HG02884 (cell line): ENCODE measurements around the gene TPSB2.

Source experiments
- ATAC-seq: cut with Tn5 transposase; IDR thresholded peaks from one replicate; pipeline ENCODE4 v1.9.1; 2021; ENCODE audit warnings: mild to moderate bottlenecking, moderate library complexity; ENCODE audit not compliant: unreplicated experiment

TPSB2 gene

GRCh38 chr16:1221628-1222552 is 8.1 kb downstream of the TPSB2 start:
- ATAC-seq, result no peak

GRCh38 chr16:1220841-1221627 is 8.9 kb downstream of the TPSB2 start:
- ATAC-seq, result no peak

GRCh38 chr16:1220098-1220728 is 9.8 kb downstream of the TPSB2 start:
- no peak for ATAC-seq

GRCh38 chr16:1218930-1219611 is 10.9 kb downstream of the TPSB2 start:
- no peak for ATAC-seq

GRCh38 chr16:1218061-1218929 is 11.7 kb downstream of the TPSB2 start:
- ATAC-seq, result no peak

- ATAC-seq, result no peak
Observed at GRCh38 chr16:1217526-1217925, 12.5 kb downstream of the TPSB2 start.

- no peak for ATAC-seq
Observed at GRCh38 chr16:1216681-1217400, 13.1 kb downstream of the TPSB2 start.

GRCh38 chr16:1216296-1216619 is 13.7 kb downstream of the TPSB2 start:
- ATAC-seq, result no peak

- no peak for ATAC-seq
Observed at GRCh38 chr16:1215574-1216295, 14.2 kb downstream of the TPSB2 start.

GRCh38 chr16:1214719-1215118 is 15.3 kb downstream of the TPSB2 start:
- no peak for ATAC-seq

GRCh38 chr16:1213796-1214372 is 16.1 kb downstream of the TPSB2 start:
- ATAC-seq, result no peak

- ATAC-seq, result no peak
Observed at GRCh38 chr16:1213231-1213630, 16.8 kb downstream of the TPSB2 start.

GRCh38 chr16:1212616-1213194 is 17.3 kb downstream of the TPSB2 start:
- no peak for ATAC-seq

- no peak for ATAC-seq
Observed at GRCh38 chr16:1211451-1212268, 18.3 kb downstream of the TPSB2 start.

- no peak for ATAC-seq
Observed at GRCh38 chr16:1210461-1210860, 19.5 kb downstream of the TPSB2 start.

GRCh38 chr16:1209081-1209480 is 20.9 kb downstream of the TPSB2 start:
- ATAC-seq, result no peak

GRCh38 chr16:1208239-1208830 is 21.6 kb downstream of the TPSB2 start:
- no peak for ATAC-seq
